WTC11 (cell line): ENCODE measurements around the gene SEMA6C. TPM values are rescaled to one million over a fixed set of nuclear protein-coding genes. Genes with fewer than 3 reads are reported as not detected.
A peak's percentile ranks its signal among the peaks of the same experiment; 100 is the strongest.

Source experiments
- ATAC-seq: fragments of 200-7000 bp; cut with Tn5 transposase; 2 replicates; pipeline ENCODE4 v1.10.0; 2021; ENCODE audit warnings: mild to moderate bottlenecking, moderate library complexity
- CTCF ChIA-PET: fragments of 300-600 bp; sonication (Branson Sonifier 250); formaldehyde crosslinking; loops from one replicate; lab custom pipeline; 2021; ENCODE audit warnings: antibody characterized with exemption; lab: Charles Lee
- POLR2A ChIA-PET: fragments of 350-600 bp; sonication (Branson Sonifier 250); formaldehyde crosslinking; loops from one replicate; lab custom pipeline; 2021; ENCODE audit warnings: antibody characterized with exemption; lab: Charles Lee
- DNase-seq: peaks from one replicate; pipeline ENCODE4 v3.0.0; 2021; ENCODE audit warnings: low spot score
- H3K27ac Mint-ChIP-seq: 2 replicates; pipeline ENCODE4 v1.8.0; 2021; ENCODE audit warnings: mixed read lengths
- H3K27me3 Mint-ChIP-seq: 2 replicates; pipeline ENCODE4 v1.8.0; 2021; ENCODE audit warnings: low read depth, mild to moderate bottlenecking, moderate library complexity, mixed read lengths
- H3K36me3 Mint-ChIP-seq: 2 replicates; pipeline ENCODE4 v1.8.0; 2021; ENCODE audit warnings: mixed read lengths
- H3K4me1 Mint-ChIP-seq: 2 replicates; pipeline ENCODE4 v1.8.0; 2022; ENCODE audit warnings: mixed read lengths
- H3K4me3 Mint-ChIP-seq: 2 replicates; pipeline ENCODE4 v1.8.0; 2021; ENCODE audit warnings: mild to moderate bottlenecking, moderate library complexity, mixed read lengths
- H3K9me3 Mint-ChIP-seq: 2 replicates; pipeline ENCODE4 v1.8.0; 2021; ENCODE audit warnings: mixed read lengths
- CREB1 ChIP-seq: sonication (generic); formaldehyde crosslinking; IDR thresholded peaks from 2 replicates; pipeline ENCODE4 v1.8.0; 2023; ENCODE audit warnings: mild to moderate bottlenecking, missing genetic modification reagents
- CTCF ChIP-seq: fragments of 200-600 bp; IDR thresholded peaks from 2 replicates; pipeline ENCODE4 v1.8.0; 2022; ENCODE audit warnings: antibody characterized with exemption
- ELF4 ChIP-seq: sonication (generic); formaldehyde crosslinking; IDR thresholded peaks from 2 replicates; pipeline ENCODE4 v1.8.1; 2022; ENCODE audit warnings: low read depth, mild to moderate bottlenecking, moderate library complexity, missing genetic modification reagents
- ETV6 ChIP-seq: sonication (generic); formaldehyde crosslinking; IDR thresholded peaks from 2 replicates; pipeline ENCODE4 v1.8.1; 2022; ENCODE audit warnings: mild to moderate bottlenecking, missing genetic modification reagents
- FOXJ3 ChIP-seq: sonication (generic); formaldehyde crosslinking; IDR thresholded peaks from 2 replicates; pipeline ENCODE4 v1.9.0; 2021; ENCODE audit warnings: missing genetic modification reagents, mild to moderate bottlenecking, borderline replicate concordance
- IRF2 ChIP-seq: sonication (generic); formaldehyde crosslinking; IDR thresholded peaks from 2 replicates; pipeline ENCODE4 v1.8.0; 2022; ENCODE audit warnings: low read depth, missing genetic modification reagents, borderline replicate concordance
- JAZF1 ChIP-seq: fragments of 250-450 bp; sonication (Bioruptor Pico); IDR thresholded peaks from 2 replicates; pipeline ENCODE4 v1.9.0; 2021; ENCODE audit warnings: moderate library complexity, mild to moderate bottlenecking, inconsistent platforms
- JUN ChIP-seq: sonication (generic); formaldehyde crosslinking; IDR thresholded peaks from 2 replicates; pipeline ENCODE4 v1.8.0; 2023; ENCODE audit warnings: mild to moderate bottlenecking, missing genetic modification reagents
- MYBL2 ChIP-seq: sonication (generic); formaldehyde crosslinking; IDR thresholded peaks from 2 replicates; pipeline ENCODE4 v1.8.1; 2023; ENCODE audit warnings: mild to moderate bottlenecking, moderate library complexity, missing genetic modification reagents
- NR3C1 ChIP-seq: sonication (generic); formaldehyde crosslinking; conservative IDR thresholded peaks from 2 replicates; pipeline ENCODE4 v1.8.1; 2023; ENCODE audit warnings: low read depth, mild to moderate bottlenecking, missing genetic modification reagents
- PRDM15 ChIP-seq: sonication (generic); formaldehyde crosslinking; IDR thresholded peaks from 2 replicates; pipeline ENCODE4 v1.8.0; 2022; ENCODE audit warnings: missing genetic modification reagents
- SOX15 ChIP-seq: fragments of 250-450 bp; sonication (Bioruptor Pico); IDR thresholded peaks from 2 replicates; pipeline ENCODE4 v1.9.0; 2021; ENCODE audit warnings: mild to moderate bottlenecking
- TEAD4 ChIP-seq: sonication (generic); formaldehyde crosslinking; IDR thresholded peaks from 2 replicates; pipeline ENCODE4 v1.8.0; 2022; ENCODE audit warnings: mild to moderate bottlenecking, missing genetic modification reagents
- ZBTB21 ChIP-seq: sonication (generic); formaldehyde crosslinking; IDR thresholded peaks from 2 replicates; pipeline ENCODE4 v1.8.1; 2023; ENCODE audit warnings: mild to moderate bottlenecking, missing genetic modification reagents, borderline replicate concordance
- ZNF121 ChIP-seq: sonication (generic); formaldehyde crosslinking; IDR thresholded peaks from 2 replicates; pipeline ENCODE4 v1.8.0; 2023; ENCODE audit warnings: missing genetic modification reagents
- ZNF232 ChIP-seq: sonication (generic); formaldehyde crosslinking; IDR thresholded peaks from 2 replicates; pipeline ENCODE4 v1.8.0; 2022; ENCODE audit warnings: mild to moderate bottlenecking, missing genetic modification reagents
- ZNF423 ChIP-seq: fragments of 250-450 bp; sonication (Bioruptor Pico); IDR thresholded peaks from 2 replicates; pipeline ENCODE4 v2.1.2; 2022; ENCODE audit warnings: mild to moderate bottlenecking, moderate library complexity
- total RNA-seq: library from RNA; stranded (reverse); gene quantifications from 3 replicates; pipeline ENCODE4 v1.2.3, GENCODE V29; 2021
- TF ChIP-seq, protein P1 (sequence below): fragments of 250-450 bp; sonication (Bioruptor Pico); IDR thresholded peaks from 2 replicates; pipeline ENCODE4 v1.9.0; 2021; ENCODE audit warnings: moderate library complexity, mild to moderate bottlenecking, inconsistent platforms, borderline replicate concordance
- TF ChIP-seq, protein P2 (sequence below): sonication (generic); formaldehyde crosslinking; IDR thresholded peaks from 2 replicates; pipeline ENCODE4 v1.8.0; 2022; ENCODE audit warnings: mild to moderate bottlenecking, missing genetic modification reagents
- TF ChIP-seq, protein P3 (sequence below): sonication (generic); formaldehyde crosslinking; IDR thresholded peaks from 2 replicates; pipeline ENCODE4 v1.8.1; 2023; ENCODE audit warnings: mild to moderate bottlenecking, missing genetic modification reagents, moderate library complexity
- TF ChIP-seq, protein P4 (sequence below): fragments of 250-450 bp; sonication (Bioruptor Pico); IDR thresholded peaks from 2 replicates; pipeline ENCODE4 v2.1.2; 2022; ENCODE audit warnings: mild to moderate bottlenecking, moderate library complexity

Gene SEMA6C
- total RNA-seq, 1 experiment from 2014 or later, result 21.0 TPM

DNA sequence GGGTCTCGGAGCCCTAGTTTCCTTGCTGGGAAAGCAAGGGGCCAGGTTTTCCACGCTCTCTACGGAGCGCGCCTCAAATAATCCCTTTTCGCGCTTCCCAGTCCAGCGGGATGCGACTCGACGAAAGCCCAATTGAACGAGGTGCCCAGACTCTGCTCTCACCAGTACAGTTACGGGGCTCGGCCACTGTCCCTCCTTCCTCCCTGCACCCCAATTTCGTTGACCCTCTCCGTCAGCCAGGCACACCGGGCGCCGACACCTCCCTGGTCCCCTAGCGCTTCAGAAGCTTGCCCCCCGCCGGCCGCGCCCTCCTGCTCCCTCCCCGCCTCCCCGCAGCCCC is 389 bp downstream of the SEMA6C start (continued):
- TF ChIP-seq, protein P1, sequence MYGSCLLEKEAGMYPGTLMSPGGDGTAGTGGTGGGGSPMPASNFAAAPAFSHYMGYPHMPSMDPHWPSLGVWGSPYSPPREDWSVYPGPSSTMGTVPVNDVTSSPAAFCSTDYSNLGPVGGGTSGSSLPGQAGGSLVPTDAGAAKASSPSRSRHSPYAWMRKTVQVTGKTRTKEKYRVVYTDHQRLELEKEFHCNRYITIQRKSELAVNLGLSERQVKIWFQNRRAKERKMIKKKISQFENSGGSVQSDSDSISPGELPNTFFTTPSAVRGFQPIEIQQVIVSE (CRISPR knock-in tag), result no peak
- TF ChIP-seq IRF2 (CRISPR knock-in tag), result no peak
- TF ChIP-seq MYBL2, result 0 out of 2 replicates have a peak, but pooled peaks have one; percentile 13
- TF ChIP-seq, protein P2, sequence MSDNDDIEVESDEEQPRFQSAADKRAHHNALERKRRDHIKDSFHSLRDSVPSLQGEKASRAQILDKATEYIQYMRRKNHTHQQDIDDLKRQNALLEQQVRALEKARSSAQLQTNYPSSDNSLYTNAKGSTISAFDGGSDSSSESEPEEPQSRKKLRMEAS (CRISPR knock-in tag), result peak; percentile 51
- TF ChIP-seq, protein P3, sequence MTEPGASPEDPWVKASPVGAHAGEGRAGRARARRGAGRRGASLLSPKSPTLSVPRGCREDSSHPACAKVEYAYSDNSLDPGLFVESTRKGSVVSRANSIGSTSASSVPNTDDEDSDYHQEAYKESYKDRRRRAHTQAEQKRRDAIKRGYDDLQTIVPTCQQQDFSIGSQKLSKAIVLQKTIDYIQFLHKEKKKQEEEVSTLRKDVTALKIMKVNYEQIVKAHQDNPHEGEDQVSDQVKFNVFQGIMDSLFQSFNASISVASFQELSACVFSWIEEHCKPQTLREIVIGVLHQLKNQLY, result no peak
- TF ChIP-seq ZNF232 (CRISPR knock-in tag), result no peak

- DNase-seq, result peak; percentile 48
- Mint-ChIP-seq H3K4me1 (peaks cover 38% of the 10 kb centered on the region), H3K9me3 (no peaks in the 10 kb centered on the region), H3K27ac (no peak overlapping the region), H3K36me3 (no peaks in the 10 kb centered on the region), H3K4me3 (peak overlapping the region; percentile 93), H3K27me3 (peaks cover 44% of the 10 kb centered on the region)
- peak; percentile 11 for ATAC-seq
- POLR2A ChIA-PET, result interaction anchor here (1.3 to 2.5 kb wide), 3 partner anchors 14 to 136 kb away, joined by 3 to 11 read pairs (median 3); partner anchors contain the start of gene ZNF687
- TF ChIP-seq JUN (CRISPR knock-in tag) (no peak), PRDM15 (CRISPR knock-in tag) (peak; percentile 60), ZNF423 (CRISPR knock-in tag) (no peak), ZNF121 (CRISPR knock-in tag) (no peak)
- TF ChIP-seq, protein P4, sequence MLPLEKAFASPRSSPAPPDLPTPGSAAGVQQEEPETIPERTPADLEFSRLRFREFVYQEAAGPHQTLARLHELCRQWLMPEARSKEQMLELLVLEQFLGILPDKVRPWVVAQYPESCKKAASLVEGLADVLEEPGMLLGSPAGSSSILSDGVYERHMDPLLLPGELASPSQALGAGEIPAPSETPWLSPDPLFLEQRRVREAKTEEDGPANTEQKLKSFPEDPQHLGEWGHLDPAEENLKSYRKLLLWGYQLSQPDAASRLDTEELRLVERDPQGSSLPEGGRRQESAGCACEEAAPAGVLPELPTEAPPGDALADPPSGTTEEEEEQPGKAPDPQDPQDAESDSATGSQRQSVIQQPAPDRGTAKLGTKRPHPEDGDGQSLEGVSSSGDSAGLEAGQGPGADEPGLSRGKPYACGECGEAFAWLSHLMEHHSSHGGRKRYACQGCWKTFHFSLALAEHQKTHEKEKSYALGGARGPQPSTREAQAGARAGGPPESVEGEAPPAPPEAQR (CRISPR knock-in tag), result no peak
- CTCF ChIA-PET, result interaction anchor here (2.7 to 4.5 kb wide), 6 partner anchors 10 to 98 kb away, joined by 10 to 63 read pairs (median 25); partner anchors contain the start of genes C1orf56, GABPB2 and TNFAIP8L2
These were observed 943 bp downstream of the SEMA6C start for GRCh38 chr1:151145304-151146071.

- DNase-seq, result no peak
- H3K4me3 Mint-ChIP-seq, result peak overlapping the region; percentile 93
- ATAC-seq, result peak; percentile 2; the same call in 1 of the 2 replicates
- H3K36me3 Mint-ChIP-seq, result no peaks in the 10 kb centered on the region
- ChIA-PET CTCF (interaction anchor here (1.0 to 4.5 kb wide), 7 partner anchors 10 to 97 kb away, joined by 3 to 63 read pairs (median 24); partner anchors contain the start of genes C1orf56, GABPB2 and TNFAIP8L2), POLR2A (interaction anchor here (0.7 to 2.5 kb wide), 5 partner anchors 9 to 137 kb away, joined by 3 to 11 read pairs (median 3); partner anchors contain the start of gene ZNF687)
- H3K27me3 Mint-ChIP-seq, result peaks cover 42% of the 10 kb centered on the region
- H3K9me3 Mint-ChIP-seq, result no peaks in the 10 kb centered on the region
- H3K4me1 Mint-ChIP-seq, result peaks cover 38% of the 10 kb centered on the region
- no peak overlapping the region for H3K27ac Mint-ChIP-seq
- TF ChIP-seq SOX15 (CRISPR knock-in tag), result no peak
- TF ChIP-seq ELF4 (CRISPR knock-in tag), result no peak
- TF ChIP-seq CTCF, result no peak
- TF ChIP-seq ETV6 (CRISPR knock-in tag), result no peak
- TF ChIP-seq CREB1, result no peak
- no peak for TF ChIP-seq JAZF1
- no peak for TF ChIP-seq TEAD4 (CRISPR knock-in tag)
- TF ChIP-seq FOXJ3, result no peak
- TF ChIP-seq NR3C1 (CRISPR knock-in tag), result no peak
- no peak for TF ChIP-seq ZBTB21 (CRISPR knock-in tag)
These were observed 1.7 kb downstream of the SEMA6C start for GRCh38 chr1:151144474-151145303.
